Hematopoietic multipotent progenitor cell treated with erythropoietin and hydrocortisone succinate and interleukin-3 and kit ligand, for 8 days (in vitro differentiated cells): ENCODE measurements around the gene C19orf67.

Experiments
- DNase-seq: peaks from one replicate; pipeline ENCODE4 v3.0.0-alpha.2; 2015

The C19orf67 gene

DNA sequence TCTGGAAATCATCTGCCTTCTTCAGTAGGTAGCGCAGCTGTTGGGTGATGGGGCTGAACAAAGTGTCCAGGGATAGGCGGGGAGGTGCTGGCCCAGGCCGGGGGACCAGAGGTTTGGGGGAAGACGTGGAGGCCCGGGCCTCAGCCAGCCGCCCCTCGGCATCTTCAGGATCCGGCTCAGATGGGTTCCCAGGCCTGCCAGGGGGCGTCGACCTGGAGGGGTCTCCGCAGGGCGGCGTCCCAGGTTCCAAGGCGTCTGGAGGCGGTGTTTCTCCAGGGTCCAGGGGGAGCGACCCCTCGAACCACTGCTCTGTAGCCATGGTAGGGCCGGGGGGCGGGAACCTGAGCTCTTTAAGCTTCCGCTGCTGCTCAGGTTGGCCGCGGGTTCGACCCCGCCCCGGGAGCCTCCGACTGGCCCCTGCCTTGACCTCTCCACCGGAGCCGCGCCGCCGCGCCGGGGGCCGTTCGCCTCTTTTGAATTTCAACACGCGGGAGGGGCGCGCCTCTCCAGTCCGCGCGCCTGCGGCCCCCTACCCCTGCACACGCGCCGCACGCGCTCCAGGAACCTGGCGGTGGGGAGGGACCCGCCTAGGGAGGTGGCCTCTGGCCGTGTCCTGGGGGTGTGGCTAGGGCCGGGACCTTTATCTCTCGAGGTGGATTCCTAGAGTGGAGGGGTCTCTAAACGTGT lies at the start of gene C19orf67:
Gene C19orf67, minus strand, starts transcription at position 475 of the 687 bp plus-strand sequence. Its CDS starts 156 bp downstream, at position 319.
- no peak for DNase-seq

DNA sequence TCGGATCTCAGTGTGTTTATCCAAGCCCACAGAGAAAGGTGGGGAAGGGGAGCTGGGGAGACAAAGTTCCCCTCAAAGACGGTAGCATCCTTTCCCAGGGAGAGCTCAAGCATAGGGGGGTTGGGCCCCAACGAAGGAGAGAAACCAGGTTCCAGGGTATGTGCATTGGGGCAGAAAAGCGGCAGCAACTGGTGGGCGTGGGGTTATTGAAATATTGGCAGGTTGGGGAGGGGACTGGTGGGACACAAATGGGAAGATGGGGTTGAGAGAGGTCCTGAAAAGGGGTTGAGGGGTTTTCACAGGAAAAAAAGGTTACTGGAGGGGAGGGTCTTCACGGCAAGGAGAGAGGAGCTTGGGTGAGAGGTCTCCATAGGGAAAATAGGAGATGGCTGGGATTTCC lies 49.8 kb upstream of the C19orf67 start:
- DNase-seq, result no peak

DNA sequence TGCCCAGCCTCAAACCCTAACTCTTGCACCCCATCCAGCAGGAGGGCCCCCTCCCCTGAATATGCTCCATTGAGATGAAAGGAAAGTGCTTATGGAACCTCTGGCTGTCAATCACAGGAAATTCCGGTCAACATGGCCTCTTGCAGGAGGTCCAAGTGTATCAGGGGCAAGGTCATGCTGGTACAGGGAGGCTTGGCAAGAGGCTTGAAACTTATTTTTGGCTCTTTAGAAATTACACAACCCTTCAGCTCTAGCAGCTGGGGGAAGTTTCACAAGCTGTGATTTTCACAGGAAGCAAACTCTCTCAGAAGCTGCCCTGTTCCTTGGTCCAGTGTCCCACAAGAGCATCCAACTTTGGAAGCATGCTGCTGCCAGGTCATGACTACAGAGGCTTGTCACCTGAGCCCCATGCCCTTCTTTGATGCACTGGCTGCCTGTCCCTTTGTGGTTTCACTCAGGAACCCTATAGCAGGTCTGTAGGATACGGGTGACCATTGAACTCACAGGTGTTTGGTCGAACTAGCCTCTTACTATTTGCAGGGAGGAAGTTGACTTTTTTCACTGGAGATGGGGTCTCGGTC lies 42.4 kb upstream of the C19orf67 start:
- DNase-seq, result no peak

DNA sequence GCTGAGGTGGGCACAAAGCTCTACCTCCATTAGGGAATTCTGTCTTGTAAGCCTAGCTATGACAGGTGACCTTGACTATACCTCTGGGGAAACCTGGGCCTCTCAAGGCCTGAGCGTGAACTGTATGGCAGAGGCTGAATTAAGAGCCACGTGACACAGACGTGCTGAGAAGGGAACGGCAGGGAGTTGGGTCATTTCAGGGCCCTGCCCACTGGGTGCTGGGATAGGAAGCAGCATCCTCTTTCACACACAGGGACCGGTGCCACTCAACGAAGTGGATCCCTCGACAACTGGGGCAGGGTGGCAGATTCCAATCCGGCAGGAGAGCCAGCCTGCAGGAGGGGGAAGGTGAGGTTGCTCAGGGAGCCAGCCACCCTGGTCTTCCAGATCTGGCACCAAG lies 41.6 kb upstream of the C19orf67 start:
- DNase-seq, result no peak

DNA sequence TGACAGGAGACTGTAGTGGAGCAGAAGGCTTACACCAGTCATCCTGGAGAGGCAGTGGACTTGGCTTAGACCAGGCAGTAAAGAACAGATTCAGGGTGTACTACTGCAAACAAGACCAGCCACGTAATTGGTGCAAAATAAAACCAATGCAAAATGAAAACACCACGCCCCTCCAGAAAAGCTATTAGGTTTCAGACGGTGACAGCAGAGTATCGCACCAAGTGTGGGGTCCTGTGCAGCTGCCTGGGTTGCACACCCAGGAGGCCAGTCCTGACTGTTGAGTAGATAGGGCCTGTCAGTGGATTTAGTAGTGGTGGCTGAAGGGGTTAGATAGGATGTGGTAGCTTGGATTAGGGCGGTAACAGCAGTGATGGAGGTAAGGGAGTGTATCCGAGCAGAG lies 37.3 kb upstream of the C19orf67 start:
- DNase-seq, result no peak

DNA sequence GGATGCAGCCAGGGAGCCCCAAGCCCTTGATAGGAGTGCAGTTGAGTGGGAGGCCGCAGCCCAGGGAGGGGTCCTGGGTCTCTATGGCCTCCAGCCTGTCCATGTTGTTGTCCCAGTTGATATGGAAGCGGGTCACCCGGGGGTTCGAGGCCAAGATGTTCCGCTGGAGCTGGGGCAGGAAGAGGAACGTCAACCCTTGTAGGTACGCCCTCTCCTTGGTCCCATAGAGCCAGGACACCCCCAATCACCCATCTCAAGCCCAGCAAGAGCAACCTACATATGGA lies 34.9 kb upstream of the C19orf67 start:
- no peak for DNase-seq

DNA sequence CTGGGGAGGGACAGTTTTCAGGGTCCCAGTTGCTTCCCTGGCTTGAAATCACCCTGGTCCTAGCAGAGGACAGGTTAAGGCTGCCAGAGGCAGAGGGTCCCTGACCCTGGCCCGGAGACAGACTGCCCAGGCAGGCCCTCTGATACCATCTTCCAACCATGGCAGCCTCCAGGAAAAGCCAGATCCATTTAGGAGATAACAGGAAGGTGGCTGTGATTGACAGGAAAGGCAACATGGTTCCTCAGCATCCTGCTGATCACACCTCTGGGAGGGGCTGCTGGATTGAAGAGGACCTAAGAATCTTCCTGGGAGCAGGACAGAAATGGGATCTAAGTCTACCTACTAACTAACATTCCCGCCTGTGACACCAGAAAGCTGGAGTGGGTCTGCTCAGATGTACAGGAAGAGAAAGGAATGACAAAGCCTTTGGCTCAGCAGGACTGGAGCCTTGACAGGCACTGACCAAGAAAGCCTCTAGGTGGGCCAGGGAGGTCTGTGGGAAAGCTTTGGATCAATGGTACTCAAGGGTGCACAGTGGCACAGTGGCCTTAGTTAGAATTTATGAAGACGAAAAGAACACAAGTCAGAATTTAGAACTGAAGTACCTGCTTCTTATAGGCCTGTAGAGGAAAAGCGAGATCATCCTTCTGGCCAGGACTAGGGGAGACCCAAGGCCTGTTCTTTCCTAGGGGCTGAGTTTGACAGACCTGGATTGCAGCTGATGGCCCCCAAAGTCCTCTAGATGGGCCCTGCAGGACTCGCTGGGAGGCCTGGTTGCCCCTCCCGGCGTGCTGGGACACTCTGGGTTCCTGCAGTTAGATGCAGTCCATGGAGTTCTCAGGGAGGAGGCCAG lies 34.3 kb upstream of the C19orf67 start:
- DNase-seq, result no peak

DNA sequence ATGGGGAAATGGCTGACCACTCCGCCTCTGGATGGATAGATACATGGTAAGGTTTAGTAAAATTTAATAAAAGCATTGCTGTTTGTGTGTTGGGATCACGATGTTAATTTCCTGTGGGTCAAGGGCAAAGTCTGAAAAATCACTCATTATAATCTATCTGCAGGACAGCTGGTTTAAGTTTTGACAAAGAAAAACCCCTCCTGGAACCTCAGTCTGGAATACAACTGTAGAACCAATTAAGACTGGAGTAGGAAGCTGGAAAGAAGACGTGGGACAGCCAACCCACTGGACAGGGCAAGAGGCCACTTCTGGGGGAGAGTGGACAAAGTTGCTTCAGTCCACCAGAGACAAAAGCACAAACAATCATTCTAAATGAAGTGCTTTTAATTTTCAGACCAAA lies 33.6 kb upstream of the C19orf67 start:
- no peak for DNase-seq

DNA sequence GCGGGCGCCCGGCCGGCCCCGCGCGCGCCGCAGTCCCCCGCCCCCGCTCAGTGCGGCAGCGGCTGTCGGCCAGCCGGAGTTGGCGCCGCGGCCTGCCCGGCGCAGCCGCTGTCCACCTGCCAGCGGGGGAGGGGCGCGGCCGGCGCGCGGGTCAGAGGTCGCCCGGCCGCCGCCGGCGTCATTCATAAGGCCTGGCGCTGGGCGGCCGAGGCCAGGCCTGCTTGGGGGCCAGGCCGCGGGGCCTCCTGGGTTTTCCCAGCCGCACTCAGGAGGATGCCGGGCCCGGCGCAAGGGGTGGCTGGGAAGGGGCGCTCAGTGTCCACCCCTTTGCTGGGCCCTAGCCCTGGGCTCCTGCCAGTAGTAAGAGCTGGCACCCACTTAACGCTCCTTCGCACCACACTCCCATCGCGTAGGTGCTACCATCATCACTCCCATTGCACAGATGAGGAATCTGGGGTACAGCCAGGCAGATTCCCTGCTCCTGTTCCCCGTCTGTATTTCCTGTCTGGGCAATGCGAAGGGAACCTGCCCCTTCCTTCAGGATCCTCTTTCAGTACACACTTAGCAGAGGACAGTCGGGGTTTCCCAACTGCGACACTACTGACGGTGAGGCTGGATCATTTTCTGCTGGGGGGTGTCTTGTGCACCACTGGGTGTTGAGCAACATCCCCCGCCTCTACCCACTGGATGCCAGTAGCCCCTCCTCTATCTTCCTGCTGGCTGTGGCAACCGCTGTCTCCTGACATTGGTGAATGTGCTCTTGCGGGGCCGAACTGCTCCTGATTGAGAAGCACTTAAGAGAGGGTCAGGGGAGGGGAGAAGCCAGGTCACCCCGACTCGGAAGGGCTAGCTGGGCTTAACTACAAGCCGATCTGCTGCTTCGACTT lies 32.8 kb upstream of the C19orf67 start:
- peak; percentile 46 for DNase-seq

DNA sequence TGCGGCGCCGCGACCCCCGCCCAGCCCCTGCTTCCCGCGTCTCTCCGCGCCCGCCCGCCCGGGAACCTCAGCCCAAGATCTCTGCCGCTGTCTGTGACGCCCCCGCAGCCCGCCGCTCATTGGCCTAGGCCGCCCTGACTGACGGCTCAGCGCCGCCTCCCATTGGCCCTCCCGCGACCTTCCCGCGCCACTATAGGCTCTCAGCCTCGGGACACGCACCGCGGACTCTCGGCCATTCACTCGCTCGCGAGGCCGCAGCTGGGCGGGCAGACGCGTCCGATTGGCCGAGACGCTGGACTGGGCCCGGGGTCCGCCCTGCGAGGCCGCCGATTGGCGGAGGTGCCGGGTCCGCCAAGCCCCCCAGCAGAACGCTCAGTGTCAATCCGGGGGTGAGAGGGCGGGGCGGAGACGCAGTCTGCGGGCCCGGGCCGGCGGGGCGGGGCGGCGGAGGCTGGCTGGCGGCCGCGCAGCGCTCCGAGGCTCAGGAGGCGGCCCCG lies 32.1 kb upstream of the C19orf67 start, which contains the start of gene PRKACA:
Gene PRKACA, minus strand, starts transcription at position 95 of the 497 bp plus-strand sequence. CDS start 215 bp downstream, outside the sequence.
- peak; percentile 97 for DNase-seq

DNA sequence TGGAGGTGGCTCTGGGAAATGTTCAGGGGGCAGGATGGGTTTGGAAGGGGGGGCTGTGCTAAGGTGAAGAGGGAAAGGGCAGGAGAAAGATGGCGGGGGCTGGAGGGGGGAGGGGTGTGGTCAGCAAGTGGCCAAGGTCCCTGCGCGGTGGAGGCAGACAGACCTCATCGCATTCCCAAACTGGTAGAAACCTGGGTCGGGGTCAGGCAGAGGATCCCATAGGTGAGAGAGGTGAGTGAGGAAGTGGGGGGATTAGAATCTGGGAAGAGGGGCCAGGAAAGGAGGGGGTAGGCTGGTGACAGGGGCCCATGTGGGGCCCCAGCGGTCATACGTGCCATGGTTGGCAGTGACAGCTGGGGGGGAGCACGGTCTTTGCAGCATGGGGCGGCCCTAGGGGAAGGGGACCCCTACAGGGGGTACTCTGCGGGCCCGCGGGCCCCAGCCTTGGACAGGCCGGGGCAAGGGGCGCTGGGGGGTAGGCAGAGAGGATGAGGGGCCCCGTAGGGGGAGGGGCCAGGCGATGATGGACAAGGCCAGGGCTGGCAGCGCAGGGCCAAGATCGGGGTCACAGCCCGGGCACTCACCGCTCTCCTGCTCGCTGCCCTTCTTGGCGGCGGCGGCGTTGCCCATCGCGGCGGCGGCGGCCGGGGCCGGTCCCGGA lies 31.5 kb upstream of the C19orf67 start:
- no peak for DNase-seq

DNA sequence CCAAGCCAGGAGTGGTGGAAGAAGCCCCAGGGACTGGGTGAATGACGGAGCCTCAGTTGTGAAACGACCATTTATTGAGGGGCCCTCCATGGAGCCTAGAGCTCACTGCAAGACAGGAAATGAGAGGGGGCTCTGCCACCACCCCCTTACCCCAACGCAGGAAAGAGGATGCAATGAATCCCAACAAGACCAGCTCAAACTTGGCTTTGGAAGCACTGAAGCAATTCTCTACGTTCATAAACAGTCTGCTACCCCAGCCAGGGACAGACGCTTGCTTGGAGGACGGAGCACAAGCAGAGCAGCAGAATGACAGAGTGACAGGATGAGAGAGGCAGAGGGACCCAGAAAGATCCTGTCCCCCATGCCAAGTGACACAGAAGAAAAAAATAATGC lies 30.9 kb upstream of the C19orf67 start:
- no peak for DNase-seq

DNA sequence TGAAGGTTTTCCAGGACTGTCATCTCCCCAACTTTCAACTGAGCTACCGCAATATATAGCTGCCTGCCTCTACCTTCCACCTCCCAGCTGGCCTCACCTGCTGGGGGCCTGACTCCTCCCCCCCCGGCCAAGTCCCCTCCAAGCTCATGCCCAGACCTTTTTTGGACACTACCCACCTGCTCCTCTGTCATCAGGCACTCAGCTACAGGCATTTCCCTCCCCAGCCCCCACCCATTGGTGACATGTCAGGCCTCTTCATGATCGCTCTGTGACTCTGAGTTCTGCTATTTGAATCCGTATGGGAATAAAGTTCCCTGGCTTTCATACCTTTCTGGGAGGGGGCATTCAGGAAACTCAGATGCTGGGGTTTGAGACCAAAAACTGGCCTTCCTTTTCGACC lies 30.2 kb upstream of the C19orf67 start:
- no peak for DNase-seq

DNA sequence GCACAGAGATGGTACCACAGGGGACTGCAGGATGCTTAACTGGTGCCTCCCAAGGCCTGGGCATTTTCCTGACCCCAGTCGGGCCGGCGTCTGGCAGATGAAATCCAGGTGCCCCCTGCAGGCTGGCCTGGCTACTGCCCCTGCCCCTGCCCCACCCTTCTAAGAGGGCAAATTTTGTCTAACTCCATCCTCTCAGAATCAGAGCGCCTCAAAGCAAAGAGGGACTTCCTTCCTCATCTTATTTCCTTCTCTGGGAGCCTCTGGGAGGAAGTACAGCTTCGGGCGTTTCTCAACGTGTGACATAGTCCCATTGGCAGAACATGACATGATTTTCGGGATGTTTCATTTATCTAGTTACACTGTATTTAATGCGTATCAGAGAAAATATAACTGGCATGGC lies 29.3 kb upstream of the C19orf67 start:
- peak; percentile 55 for DNase-seq

DNA sequence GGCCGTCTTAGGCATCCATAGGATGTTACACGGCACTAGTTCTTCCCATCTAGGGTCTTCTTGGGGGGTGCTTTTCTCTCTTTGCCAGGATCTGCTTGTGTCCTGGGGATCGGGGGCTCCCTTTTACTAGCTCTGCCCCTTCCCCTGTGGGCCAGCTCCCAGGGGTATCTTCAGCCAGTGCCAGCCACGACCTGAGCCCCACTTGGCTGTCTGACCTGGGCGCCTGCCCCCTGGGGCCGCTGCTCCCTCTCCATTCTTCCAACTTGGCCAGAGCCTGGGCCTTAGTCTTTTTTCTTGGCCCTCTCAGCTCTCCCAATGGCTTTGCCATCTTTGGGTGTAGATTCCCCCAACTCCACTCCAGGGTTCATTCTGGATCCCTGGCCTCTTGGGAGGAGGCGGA lies 28.9 kb upstream of the C19orf67 start:
- no peak for DNase-seq

DNA sequence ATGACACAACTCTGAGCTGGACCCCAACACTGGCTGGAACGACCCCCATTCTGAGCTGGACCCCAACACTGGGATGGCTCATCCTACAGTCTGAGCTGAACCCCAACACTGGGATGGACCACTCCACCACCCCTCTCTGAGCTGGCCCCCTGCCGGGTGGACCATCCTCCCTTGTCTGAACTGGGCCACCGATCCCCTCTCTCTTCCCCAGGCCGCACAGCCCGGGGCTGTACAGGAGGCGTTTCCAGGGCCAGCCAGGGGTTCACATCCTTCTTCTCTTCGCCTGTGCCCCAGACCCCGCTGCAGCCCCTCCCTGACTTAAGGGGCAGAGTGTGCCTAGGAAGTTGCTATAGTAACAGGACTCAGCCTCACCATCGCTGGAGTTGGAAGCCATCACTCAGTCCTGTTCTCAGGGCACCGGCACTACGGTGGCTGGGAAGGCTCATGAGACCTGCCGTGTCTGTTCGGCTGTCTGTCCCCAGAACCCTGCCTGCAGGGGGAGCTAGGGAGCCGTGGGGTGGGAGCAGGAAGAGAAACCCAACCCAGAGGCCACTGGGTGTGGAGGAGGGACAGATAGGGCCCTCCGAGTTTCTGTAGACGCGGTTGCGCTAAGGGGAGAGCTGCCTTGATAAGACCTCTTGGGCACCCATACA lies 28.3 kb upstream of the C19orf67 start:
- peak; percentile 78 for DNase-seq

DNA sequence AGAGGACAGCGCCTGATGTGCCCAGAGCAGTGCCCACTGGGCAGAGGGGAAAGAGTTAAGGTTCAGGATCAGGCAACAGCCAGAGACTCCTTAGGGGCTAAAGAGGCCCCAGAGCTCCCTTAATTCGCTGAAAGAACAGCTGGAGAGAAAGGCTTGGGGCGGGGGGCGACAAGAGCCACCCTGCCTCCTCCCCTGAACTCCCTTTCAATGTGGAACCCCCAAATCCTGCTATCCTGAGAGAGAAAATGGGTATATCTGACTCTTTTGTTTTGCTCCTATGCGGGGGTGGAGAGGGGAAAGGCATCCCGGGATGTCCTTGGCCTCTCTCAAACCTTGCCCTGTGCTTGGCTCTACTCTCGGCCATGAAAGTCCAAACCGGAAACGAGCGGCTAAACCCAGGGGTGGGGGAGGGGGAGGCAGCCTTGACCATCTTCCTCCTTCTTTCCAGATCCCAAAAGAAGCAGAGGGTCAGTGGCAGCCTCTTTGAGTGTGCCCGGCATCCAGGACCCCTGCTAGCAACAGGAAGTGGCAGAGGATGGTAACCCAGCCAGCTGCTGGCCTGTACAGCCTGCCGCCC lies 27.3 kb upstream of the C19orf67 start:
- no peak for DNase-seq

DNA sequence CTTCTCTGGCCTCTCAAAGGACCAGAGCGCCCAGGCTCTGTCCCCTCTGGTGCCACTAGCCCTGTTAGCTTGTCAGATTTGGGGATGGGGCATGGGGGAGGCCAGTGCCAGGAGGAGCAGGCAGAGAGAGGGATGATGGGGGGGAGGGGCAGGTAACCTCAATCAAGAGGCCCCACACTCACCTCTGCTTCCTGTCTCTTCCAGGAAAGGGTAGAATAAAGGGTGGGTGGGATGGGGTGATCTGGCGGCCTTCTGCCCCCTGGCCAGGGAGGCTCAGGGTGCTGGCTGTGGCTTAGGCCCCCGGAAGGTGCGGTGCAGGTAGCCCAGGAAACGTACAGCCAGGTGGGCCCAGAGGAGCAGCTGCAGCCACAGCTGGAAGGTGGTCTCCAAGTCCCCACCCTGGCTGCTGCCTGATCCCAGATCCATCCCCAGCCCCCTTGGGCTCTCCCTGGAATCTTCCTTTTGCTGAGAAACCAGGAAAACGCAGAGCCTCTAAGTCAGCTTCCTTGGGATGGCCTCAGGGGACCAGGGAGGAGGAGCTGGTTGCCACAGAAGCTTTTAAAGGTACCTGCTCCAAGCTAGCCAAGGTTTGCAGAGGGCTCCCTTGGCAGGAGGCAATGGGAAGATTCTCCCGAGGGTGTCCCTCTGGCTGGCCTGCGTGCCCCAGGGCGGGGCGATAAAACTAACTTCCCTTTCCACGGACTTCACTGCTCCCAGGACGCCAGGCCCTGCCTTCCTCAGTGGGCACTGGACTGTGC lies 26.6 kb upstream of the C19orf67 start:
- no peak for DNase-seq

DNA sequence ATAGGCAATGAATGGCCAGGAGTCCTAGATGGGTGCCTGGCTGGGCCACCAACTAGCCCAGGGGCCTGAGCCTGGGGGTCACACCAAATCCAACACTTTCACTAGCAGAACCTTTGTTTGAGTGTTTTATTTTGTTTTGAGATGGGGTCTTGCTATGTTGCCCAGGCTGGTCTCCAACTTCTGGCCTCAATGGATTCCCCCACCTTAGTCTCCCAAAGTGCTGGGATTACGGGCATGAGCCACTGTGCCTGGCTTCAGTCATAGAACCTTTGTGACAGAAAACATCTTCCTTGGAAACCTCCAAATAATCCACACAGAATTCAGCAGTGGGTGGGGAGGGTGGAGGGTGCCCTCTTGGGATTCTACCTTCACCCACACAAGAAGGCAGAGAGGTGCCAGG lies 25.9 kb upstream of the C19orf67 start:
- DNase-seq, result no peak

DNA sequence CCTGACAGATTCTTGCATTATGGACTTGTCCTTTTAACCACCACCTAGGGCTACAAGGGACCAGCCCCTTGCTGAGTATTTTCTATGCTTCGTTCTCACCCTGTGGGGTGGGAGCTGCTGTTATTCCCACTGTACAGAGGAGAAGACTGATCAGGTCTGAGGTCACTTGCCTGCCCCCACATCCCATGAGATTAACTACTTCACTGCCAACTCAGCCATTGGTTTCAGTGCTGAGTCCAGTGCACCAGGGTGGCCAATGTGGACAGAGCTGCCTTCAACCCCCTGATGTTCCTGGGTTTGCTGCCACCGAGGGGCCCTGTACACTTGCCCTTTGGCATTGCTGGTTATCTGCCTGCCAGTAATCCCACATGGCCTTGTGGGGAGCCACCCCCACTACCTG lies 25.1 kb upstream of the C19orf67 start:
- no peak for DNase-seq
